ENCODE results near the gene FAM221B.

The FAM221B gene, protein sequence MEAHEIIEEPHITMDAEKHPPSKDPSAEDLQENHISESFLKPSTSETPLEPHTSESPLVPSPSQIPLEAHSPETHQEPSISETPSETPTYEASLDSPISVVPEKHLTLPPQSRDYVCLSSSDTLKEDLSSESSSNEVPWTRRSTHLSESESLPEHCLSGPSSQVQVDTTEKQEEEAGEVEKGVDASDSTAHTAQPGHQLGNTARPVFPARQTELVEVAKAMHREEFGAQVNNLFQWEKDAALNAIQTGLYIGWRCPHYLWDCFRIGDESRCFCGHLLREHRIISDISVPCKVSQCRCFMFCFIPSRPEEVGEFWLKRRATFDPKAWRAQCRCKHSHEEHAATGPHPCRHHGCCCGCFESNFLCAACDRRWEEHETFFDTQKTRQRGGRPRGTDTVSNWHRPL

DNA sequence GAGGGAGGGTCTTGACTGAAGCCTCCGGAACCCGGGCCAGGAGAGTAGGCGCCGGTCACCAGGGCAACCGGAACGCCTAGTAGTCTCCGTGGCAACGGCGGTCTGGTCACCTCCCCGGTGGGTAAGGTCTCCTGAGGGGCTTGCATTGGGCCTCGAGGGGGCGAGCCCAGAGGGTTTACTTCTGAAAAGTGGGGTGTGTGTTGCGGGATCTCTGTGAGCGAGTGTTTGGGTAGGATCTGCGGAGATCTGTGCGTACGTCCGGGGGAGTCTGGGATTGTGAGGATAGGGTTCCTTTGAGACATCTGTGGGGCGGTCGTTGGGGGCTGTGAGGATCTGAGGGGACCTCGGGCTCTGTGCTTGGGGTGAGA lies at the start of gene FAM221B:
FAM221B (minus strand) TSS at position 17 of the 368 bp plus-strand sequence. CDS start 2,571 bp downstream, outside the sequence.
- DNase-seq = no peak

- no peak for DNase-seq
Measured at GRCh38 chr9:35872505-35872904, 44.0 kb upstream of the FAM221B start.

- DNase-seq = no peak
Measured at GRCh38 chr9:35871545-35871944, 43.0 kb upstream of the FAM221B start.

GRCh38 chr9:35870351-35870923 lies 41.9 kb upstream of the FAM221B start, which contains the start of gene OR13J1:
Gene OR13J1, minus strand, starts transcription at chr9:35870401. Its CDS starts 0 bp downstream, at chr9:35870401.
- no peak for DNase-seq

- no peak for DNase-seq
Measured at GRCh38 chr9:35869621-35870216, 41.2 kb upstream of the FAM221B start.

DNA sequence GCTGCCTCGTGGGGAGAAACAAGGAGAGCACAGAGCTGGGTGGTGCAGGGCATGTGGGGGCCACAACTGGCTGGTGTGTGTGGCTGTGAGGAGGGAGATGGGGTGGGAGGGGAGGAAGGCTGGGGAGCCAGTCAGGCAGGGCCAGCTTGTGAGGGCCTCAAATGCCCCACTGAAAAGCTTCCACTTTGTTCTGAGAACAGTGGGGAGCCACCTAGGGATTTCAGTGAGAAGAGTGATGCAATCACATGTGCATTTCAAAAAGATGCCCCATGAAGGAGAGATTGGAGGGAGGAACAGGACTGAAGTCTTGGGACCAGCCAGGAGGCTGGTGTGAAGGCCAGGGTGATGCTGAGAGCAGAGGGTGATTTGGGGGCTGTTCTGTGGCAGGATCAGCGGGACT lies 40.4 kb upstream of the FAM221B start:
- DNase-seq = no peak

- DNase-seq = no peak
Measured at GRCh38 chr9:35867538-35867937, 39.0 kb upstream of the FAM221B start.

DNA sequence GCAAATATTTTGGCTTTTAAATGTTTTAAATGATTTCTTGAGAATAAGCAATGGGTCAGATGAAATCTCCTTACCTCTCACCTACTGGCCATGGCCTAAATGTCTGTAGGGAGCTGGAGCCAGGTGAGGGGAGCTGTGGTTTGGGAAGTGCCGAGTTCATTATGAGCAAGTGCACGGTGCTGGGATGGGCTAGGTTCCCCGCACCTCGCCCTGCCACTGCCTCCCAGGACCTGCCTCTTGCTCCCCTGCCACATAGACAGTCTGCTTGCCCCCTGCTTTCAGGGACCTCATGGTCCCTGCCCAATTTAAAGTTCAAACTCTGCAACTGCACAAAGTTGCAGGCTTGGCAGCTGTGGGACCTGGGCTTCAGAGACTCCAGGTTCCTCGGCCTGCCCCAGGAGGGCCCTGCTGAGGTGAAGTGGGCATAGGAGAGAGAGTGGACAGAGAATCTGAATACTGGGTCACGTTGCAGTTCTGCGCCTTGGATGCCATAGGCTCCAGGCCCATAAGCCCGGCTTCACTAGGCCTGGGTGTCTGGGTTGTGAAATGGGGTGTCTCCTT lies 36.2 kb upstream of the FAM221B start:
- DNase-seq = no peak

DNA sequence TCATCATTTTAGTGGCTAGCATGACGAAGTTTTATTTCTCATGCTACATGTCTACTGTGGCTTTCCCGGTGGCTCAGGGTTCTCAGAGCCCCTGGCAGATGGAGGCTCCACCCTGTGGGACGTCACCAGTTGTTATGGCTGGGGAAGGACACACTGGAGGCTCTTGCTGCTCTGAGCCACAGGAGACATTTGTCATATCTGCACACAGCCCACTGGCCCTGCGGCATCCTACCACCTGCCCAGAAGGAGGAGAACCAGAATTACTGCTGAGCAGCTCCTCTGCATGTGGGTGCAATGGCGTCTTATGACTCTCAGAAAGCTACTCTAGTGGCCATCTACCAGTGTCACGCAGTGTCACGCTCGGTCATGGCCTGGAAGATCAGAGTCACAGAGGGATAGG lies 35.1 kb upstream of the FAM221B start:
- no peak for DNase-seq

GRCh38 chr9:35862328-35862727 lies 33.8 kb upstream of the FAM221B start:
- DNase-seq = no peak

DNA sequence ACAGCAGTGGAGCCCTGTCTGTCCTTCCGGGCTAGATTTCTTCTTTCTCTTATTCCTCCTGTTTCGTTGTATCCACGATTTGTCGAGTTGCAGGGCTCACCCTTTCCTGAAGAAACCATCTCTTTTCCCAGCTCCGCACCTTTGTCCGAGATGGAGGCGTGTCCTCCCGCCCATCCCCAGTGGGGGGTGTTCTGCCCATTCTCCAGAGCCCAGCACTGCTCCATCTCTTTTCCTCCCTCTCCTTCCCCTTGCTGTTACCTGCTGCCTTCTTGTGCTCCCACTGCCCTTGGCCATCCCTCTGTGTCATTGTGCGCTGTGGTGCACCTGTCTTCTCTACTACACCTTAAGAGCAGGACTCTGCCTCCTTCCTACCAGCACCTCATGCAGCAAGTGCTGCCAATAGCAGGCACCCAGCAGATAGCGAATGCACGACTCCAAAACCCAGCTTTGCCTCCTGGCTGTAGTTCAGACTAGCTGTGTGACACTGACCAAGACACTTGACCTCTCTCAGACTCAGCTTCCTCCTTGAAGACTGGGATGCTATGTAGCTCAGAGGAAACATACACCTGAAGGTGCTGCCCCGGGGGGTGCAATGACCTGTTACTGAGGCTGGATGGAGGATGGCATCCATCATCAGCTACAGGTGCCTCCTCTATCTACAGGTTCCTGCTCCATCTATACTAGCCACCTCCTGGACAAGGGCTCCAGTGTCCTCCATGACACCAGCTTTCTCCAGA lies 32.8 kb upstream of the FAM221B start:
- no peak for DNase-seq

DNA sequence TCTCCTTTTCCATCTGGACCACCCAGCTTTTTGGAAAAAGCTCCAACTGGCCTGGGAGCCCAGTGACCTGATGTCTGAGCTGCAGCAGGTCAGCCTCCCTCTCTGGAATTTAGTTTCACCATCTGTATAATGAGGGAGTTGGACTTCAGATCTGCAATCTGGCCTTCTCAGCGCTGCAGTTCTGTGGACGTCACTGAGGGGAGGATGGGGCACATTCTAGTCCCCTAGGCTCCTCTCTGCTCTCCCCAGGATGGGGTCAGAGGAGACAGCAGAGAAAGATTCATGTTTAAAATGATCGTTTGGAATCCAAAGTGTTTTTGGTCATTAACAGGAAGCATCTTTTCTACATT lies 31.4 kb upstream of the FAM221B start:
- DNase-seq = no peak

GRCh38 chr9:35859310-35859989 lies 30.9 kb upstream of the FAM221B start:
- no peak for DNase-seq

- DNase-seq = no peak
Measured at GRCh38 chr9:35858458-35858857, 29.9 kb upstream of the FAM221B start.

- no peak for DNase-seq
Measured at GRCh38 chr9:35856882-35857281, 28.4 kb upstream of the FAM221B start.

DNA sequence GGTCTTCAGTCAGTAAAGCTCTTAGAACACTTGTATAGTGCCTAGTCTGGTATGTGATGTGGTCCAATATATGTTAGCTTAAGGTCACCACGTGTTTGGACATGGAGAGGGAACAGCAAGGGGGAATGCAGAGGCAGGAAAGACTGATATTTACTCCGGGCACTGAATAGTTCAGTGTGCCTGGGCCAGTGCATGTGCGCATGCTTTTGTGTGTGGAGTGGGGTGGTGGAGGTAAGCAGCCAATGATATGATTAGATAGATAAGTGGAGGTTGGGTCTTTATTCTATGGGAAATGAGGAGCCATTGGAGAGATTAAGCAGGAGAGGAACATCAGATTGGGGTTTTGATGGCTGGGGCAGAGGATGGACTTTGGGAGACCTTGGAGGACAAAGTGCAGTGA lies 27.7 kb upstream of the FAM221B start:
- DNase-seq = no peak

GRCh38 chr9:35854091-35854762 lies 25.7 kb upstream of the FAM221B start:
- DNase-seq = no peak

DNA sequence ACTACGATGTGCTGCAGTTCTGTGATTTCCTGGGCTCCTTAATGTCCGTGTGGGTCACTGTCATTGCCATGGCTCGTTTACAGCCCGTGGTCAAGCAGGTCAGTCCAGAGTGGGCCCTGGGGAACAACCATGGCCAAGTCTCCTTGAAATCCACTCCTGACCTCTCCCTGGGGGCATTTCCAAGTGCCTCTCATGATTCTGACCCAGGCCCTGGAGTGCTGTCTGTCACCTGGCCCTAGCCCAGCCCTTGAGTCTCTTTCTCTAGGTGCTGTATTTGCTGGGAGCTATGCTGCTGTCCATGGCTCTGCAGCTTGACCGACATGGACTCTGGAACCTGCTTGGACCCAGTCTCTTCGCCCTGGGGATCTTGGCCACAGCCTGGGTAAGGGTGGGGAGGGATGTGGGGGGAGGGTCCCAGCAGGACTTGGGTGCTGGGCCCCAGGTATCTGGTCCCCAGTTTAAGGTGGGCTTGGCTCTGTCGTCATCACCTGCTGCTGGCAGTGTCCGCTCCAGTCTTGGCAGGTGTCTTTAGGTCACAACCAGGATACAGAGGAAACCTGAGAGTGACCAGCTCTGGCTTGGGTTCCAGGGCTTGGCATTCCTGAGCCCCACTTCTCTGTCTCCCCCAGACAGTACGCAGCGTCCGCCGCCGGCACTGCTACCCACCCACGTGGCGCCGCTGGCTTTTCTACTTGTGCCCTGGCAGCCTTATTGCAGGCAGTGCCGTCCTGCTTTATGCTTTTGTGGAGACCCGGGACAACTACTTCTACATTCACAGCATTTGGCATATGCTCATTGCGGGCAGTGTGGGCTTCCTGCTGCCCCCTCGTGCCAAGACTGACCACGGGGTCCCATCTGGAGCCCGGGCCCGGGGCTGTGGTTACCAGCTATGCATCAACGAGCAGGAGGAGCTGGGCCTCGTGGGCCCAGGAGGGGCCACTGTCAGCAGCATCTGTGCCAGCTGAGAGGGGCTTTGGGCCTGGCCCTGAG lies 24.6 kb upstream of the FAM221B start:
- no peak for DNase-seq

DNA sequence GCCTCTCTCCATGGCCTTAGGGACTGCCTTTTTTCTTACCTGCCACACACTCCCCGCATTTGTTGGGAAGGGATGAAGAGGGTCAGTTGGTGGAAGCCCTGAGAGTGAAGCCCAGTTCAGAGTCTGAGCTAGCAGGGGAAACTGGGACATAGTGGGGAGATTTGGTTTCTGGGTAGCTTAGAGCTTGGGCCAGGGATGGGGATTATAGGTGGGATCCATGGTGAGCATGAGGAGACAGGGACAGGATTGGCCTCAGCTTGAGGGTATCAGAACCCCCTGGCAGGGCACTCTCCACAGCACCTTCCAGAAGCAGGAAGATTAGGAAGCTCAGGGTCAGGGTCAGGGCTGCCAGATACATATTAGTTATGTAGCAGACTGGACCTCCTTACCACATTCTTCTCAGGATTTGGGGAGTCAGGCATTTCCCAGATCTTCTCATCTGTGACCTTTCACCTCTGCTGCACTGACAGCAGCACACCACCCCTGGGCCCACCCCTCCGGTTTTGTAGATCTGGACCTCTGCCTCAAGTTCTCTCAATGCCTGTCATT lies 23.8 kb upstream of the FAM221B start:
- no peak for DNase-seq

- no peak for DNase-seq
Measured at GRCh38 chr9:35847792-35848572, 19.4 kb upstream of the FAM221B start.
